ENCODE results near the gene RETN. TPM values are rescaled to one million over a fixed set of nuclear protein-coding genes. Genes with fewer than 3 reads are reported as not detected.

Gene RETN
- total RNA-seq (10 to 100 TPM in 4 of 7 donors, 1 to 10 TPM in 3; 5.4 to 44.0 (median 12.4) TPM), polyA plus RNA-seq (10 to 100 TPM; 26.0 to 60.6 (median 51.1) TPM)
- long read RNA-seq, donor 1, partial matches to known transcripts = 0 of 3 reads
- long read RNA-seq, donor 1, other reads (novel, unspliced or antisense) = 0 of 3 reads
- long read RNA-seq, donor 2, partial matches to known transcripts = 0 of 4 reads
- long read RNA-seq, donor 2, other reads (novel, unspliced or antisense) = 0 of 4 reads

- H3K9me3 ChIP-seq = peaks cover 0 to 3% (median 0%) of the 10 kb centered on the region in 8 donors
- no peaks in the 10 kb centered on the region for H3K36me3 ChIP-seq
- DNase-seq = no peak
- no peak for TF ChIP-seq POLR2A (IDR thresholded peaks at IDR 0.05)
- TF ChIP-seq POLR2AphosphoS5 (IDR thresholded peaks at IDR 0.05) = no peak
- no peak for TF ChIP-seq CTCF (IDR thresholded peaks at IDR 0.05 in 8 of 11, conservative IDR thresholded peaks at IDR 0.05 in 3 of 11)
- peaks cover 0 to 26% (median 2%) of the 10 kb centered on the region in 6 donors for H3K4me1 ChIP-seq
- H3K27ac ChIP-seq = peak within 1 kb of the TSS in 6 of 8 donors; percentile 22 to 78 (median 59)
- H3K27me3 ChIP-seq (replicated peaks in 1 of 7) = peaks cover 0 to 62% (median 17%) of the 10 kb centered on the region in 7 donors
- intact Hi-C loops (cut with DNase I; ENCODE audit: low total_unique reads) = no loop called here
- WGBS, 5 donors = 34 to 71% (median 55%) methylated on average over 9 of the region's 9 CpGs
- H3K4me3 ChIP-seq = peak within 1 kb of the TSS in 3 of 8 donors; percentile 8 to 55 (median 16)
These were observed at the start of gene RETN for GRCh38 chr19:7668842-7669241. Gene RETN (plus strand): TSS chr19:7669049. CDS start chr19:7669327, 278 bp downstream.

- peaks cover 10 to 79% (median 62%) of the 10 kb centered on the region in 6 donors for H3K36me3 ChIP-seq
- no peak overlapping the region for H3K4me3 ChIP-seq
- intact Hi-C loops (cut with DNase I; ENCODE audit: low total_unique reads) = no loop called here
- WGBS, 5 donors = 91 to 96% (median 94%) methylated on average over 30 to 48 of the region's 48 CpGs
- no peaks in the 10 kb centered on the region for H3K9me3 ChIP-seq
- peaks cover 0 to 30% (median 14%) of the 10 kb centered on the region in 6 donors for H3K4me1 ChIP-seq
- peak overlapping the region in 4 of 8 donors; percentile 63 to 74 (median 70) for H3K27ac ChIP-seq
- DNase-seq = no peak
- H3K27me3 ChIP-seq (replicated peaks in 1 of 7) = no peaks in the 10 kb centered on the region
- no peak for TF ChIP-seq POLR2A (IDR thresholded peaks at IDR 0.05)
- peak in 2 of 3 donors; percentile 8 to 13 for TF ChIP-seq POLR2AphosphoS5 (IDR thresholded peaks at IDR 0.05)
These were observed 49.0 kb upstream of the RETN start for GRCh38 chr19:7619671-7620441.

- TF ChIP-seq POLR2AphosphoS5 (IDR thresholded peaks at IDR 0.05) (peak in 1 of 3 donors; percentile 18), POLR2A (IDR thresholded peaks at IDR 0.05) (no peak), CTCF (IDR thresholded peaks at IDR 0.05 in 8 of 11, conservative IDR thresholded peaks at IDR 0.05 in 3 of 11) (no peak)
- WGBS, 5 donors = 95 to 97% (median 96%) methylated on average over 37 to 57 of the region's 57 CpGs
- Histone ChIP-seq H3K27ac (no peak overlapping the region), H3K36me3 (peaks cover 10 to 87% (median 71%) of the 10 kb centered on the region in 6 donors), H3K27me3 (replicated peaks in 1 of 7) (no peaks in the 10 kb centered on the region), H3K4me1 (peaks cover 0 to 30% (median 14%) of the 10 kb centered on the region in 6 donors), H3K9me3 (no peaks in the 10 kb centered on the region), H3K4me3 (no peak overlapping the region)
- no peak for DNase-seq
- intact Hi-C loops (cut with DNase I; ENCODE audit: low total_unique reads) = no loop called here
These were observed 48.1 kb upstream of the RETN start for GRCh38 chr19:7620442-7621412.

Data from spleen (tissue), 13 donors.